Smooth muscle cell of the coronary artery (primary cell): ENCODE data around the gene MSH3. TPM values are rescaled to one million over a fixed set of nuclear protein-coding genes. Genes with fewer than 3 reads are reported as not detected.

ENCODE experiments used
- total RNA-seq: library from RNA; depleted of rRNA; stranded (reverse); fragments of >200 nt; gene quantifications from 2 replicates; pipeline ENCODE4 v1.2.3, GENCODE V29; 2014; ENCODE audit warnings: low replicate concordance

Gene MSH3
- 4.4 and 8.0 TPM in 2 replicates for total RNA-seq

DNA sequence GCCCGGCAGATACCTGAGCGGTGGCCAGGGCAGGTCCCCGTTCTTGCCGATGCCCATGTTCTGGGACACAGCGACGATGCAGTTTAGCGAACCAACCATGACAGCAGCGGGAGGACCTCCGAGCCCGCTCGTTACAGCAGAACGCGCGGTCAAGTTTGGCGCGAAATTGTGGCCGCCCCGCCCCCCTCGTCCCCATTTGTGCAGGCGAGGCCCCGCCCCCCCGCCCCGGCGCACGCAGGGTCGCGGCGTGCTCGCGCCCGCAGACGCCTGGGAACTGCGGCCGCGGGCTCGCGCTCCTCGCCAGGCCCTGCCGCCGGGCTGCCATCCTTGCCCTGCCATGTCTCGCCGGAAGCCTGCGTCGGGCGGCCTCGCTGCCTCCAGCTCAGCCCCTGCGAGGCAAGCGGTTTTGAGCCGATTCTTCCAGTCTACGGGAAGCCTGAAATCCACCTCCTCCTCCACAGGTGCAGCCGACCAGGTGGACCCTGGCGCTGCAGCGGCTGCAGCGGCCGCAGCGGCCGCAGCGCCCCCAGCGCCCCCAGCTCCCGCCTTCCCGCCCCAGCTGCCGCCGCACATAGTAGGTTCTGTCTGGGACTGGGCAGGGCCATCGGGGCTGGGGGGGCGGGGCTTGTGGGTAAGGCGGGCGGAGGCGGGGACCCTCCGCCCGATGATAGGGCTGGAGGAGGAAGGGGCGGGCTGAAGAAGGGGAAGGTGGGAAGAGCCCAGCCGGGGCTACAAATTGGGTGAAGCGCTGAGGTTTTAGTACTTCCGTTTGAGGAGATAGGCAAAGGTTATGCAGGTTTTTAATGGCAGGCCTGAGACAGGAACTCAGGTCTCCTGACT lies at the start of gene MSH3, which contains the start of gene DHFR:
MSH3 (plus strand) TSS at position 262 of the 840 bp plus-strand sequence; CDS start at position 338, 76 bp downstream.
DHFR (minus strand) TSS at position 593 of the 840 bp plus-strand sequence; CDS start at position 99, 494 bp downstream.

Other genes starting within 250 kb of the MSH3 start
- 11.9 and 16.5 TPM in 2 replicates for gene ZFYVE16, start 246.6 kb upstream of the MSH3 start, total RNA-seq
- 4.2 and 8.2 TPM in 2 replicates for gene FAM151B, start 166.6 kb upstream of the MSH3 start, total RNA-seq
- not detected in 2 replicates for gene ANKRD34B, start 84.4 kb upstream of the MSH3 start, total RNA-seq
- gene DHFR, start 331 bp downstream of the MSH3 start, total RNA-seq: 3.3 and 6.7 TPM in 2 replicates